A549 (cell line): Measurements from ENCODE around the gene LDHAL6B. TPM values are rescaled to one million over a fixed set of nuclear protein-coding genes. Genes with fewer than 3 reads are reported as not detected.

Experiments used
- ATAC-seq, 2 experiments: fragments of 200-7000 bp in 1 of 2; fragments of >200 bp in 1 of 2; cut with Nextera tagmentation in 1 of 2; cut with Tn5 transposase in 1 of 2; 3 replicates each; pipeline versions ENCODE4 v1.8.0 to v1.9.1; 2018 to 2020; ENCODE audit warnings: mild to moderate bottlenecking in 1 of 2, moderate library complexity in 1 of 2
- CTCF ChIA-PET: fragments of 300-600 bp; sonication (Branson Sonifier 250); formaldehyde crosslinking; extraction: SDS; loops from one replicate; lab custom pipeline; 2021; ENCODE audit warnings: antibody characterized with exemption, inconsistent platforms; lab: Yijun Ruan, JAX
- POLR2A ChIA-PET: fragments of 350-600 bp; formaldehyde crosslinking; extraction: SDS; loops from one replicate; lab custom pipeline; 2021; ENCODE audit warnings: antibody characterized with exemption, inconsistent platforms; lab: Yijun Ruan, JAX
- DNase-seq, 2 experiments: peaks; one replicate each; pipeline versions ENCODE4 v3.0.0 to v3.0.0-alpha.2; 2011 to 2016; ENCODE audit warnings: low read depth in 1 of 2, low spot score in 1 of 2
- FAIRE-seq: peaks from 2 replicates; lab custom pipeline; 2011; peaks lifted over from hg19 to GRCh38; lab: Jason Lieb, UNC
- H3K27ac ChIP-seq, 2 experiments: fragments of >200 bp; sonication (Bioruptor Twin); formaldehyde crosslinking; 3 replicates each; pipeline ENCODE4 v1.5.1; 2016 to 2017
- H3K4me1 ChIP-seq: fragments of >200 bp; sonication (Bioruptor Twin); formaldehyde crosslinking; 3 replicates; pipeline ENCODE4 v1.6.1; 2016
- H3K4me2 ChIP-seq: fragments of >200 bp; sonication (Bioruptor Twin); formaldehyde crosslinking; 3 replicates; pipeline ENCODE4 v1.6.1; 2016
- H3K4me3 ChIP-seq: fragments of >200 bp; sonication (Bioruptor Twin); formaldehyde crosslinking; 3 replicates; pipeline ENCODE4 v1.5.1; 2016
- H3K9me3 ChIP-seq: fragments of >200 bp; sonication (Bioruptor Twin); formaldehyde crosslinking; 3 replicates; pipeline ENCODE4 v1.6.1; 2016
- CBX2 ChIP-seq: fragments of 200-600 bp; sonication (generic); IDR thresholded peaks from 2 replicates; pipeline ENCODE4 v1.6.1; 2016; ENCODE audit warnings: low read depth, mild to moderate bottlenecking, borderline replicate concordance
- FOSL2 ChIP-seq, 2 experiments: fragments of 450-650 bp in 1 of 2; fragments of >200 bp in 1 of 2; sonication (Bioruptor Twin) in 1 of 2; formaldehyde crosslinking; IDR thresholded peaks; 2 replicates each; pipeline versions ENCODE4 v1.5.0 to v1.6.1; 2016 to 2020; ENCODE audit warnings: mild to moderate bottlenecking in 1 of 2, moderate library complexity in 1 of 2
- GATA3 ChIP-seq: IDR thresholded peaks from 2 replicates; pipeline ENCODE4 v1.6.1; 2012; ENCODE audit warnings: borderline replicate concordance
- HEYL ChIP-seq: fragments of 250-450 bp; sonication (Bioruptor Pico); IDR thresholded peaks from 2 replicates; pipeline ENCODE4 v1.8.0; 2021; ENCODE audit warnings: mild to moderate bottlenecking, moderate library complexity
- HOXA7 ChIP-seq: fragments of 250-450 bp; sonication (Bioruptor Pico); IDR thresholded peaks from 2 replicates; pipeline ENCODE4 v1.5.0; 2020; ENCODE audit warnings: mild to moderate bottlenecking, moderate library complexity
- JUNB ChIP-seq: fragments of >200 bp; sonication (Bioruptor Twin); formaldehyde crosslinking; IDR thresholded peaks from 2 replicates; pipeline ENCODE4 v1.6.1; 2016
- NR3C1 ChIP-seq: fragments of >200 bp; sonication (Bioruptor Twin); formaldehyde crosslinking; IDR thresholded peaks from 3 replicates; pipeline ENCODE4 v1.6.1; 2017
- PHF8 ChIP-seq: fragments of 200-600 bp; sonication (generic); IDR thresholded peaks from 2 replicates; pipeline ENCODE4 v1.6.1; 2016; ENCODE audit warnings: low read depth, mild to moderate bottlenecking, antibody characterized with exemption, moderate library complexity, borderline replicate concordance
- WGBS: methylation state at CpG from one replicate; pipeline ENCODE4 v1.1.6; 2017; ENCODE audit errors: missing lambda C conversion rate; 5-methylcytosine and 5-hydroxymethylcytosine counted together
- polyA plus RNA-seq, 4 experiments: library from polyadenylated mRNA; depleted of rRNA in 3 of 4; stranded (reverse); fragments of >200 nt; fragmentation: RNase III in 1 of 4; extraction: RNeasy Plus Mini Kit Qiagen cat#74134 plus additional on column Dnase treatment in 1 of 4; gene quantifications; 2 replicates in 3 of 4; 3 replicates in 1 of 4; pipeline ENCODE4 v1.2.3, GENCODE V29; 2011 to 2017
- TF ChIP-seq, protein P1 (sequence below): IDR thresholded peaks from 2 replicates; pipeline ENCODE4 v1.6.1; 2012; ENCODE audit warnings: low read depth, borderline replicate concordance
- TF ChIP-seq, protein P2 (sequence below): IDR thresholded peaks from 2 replicates; pipeline ENCODE4 v1.6.1; 2012

LDHAL6B gene
- polyA plus RNA-seq, 2 of the 4 experiments (the other 2 are of a cell fraction): not detected

DNA sequence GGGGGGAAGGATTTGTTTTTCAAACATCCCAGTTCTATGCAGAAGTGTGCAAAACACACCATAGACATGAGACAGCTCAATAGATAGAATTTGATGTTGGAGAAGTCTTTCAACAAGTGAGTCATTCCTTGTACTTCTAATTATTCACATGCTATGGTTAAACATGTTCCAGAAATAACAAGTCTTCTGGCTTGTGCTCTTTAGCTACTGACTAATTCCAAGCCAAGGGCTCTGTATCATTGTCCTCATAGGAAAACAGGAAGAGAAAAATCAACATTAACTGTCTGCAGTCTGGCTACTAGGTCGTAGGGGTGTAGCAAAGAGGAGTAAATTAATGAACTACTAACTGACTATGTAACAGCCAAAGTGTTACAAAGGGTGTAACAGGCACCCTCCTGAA, 25.8 kb downstream of the LDHAL6B start:
- no peak for TF ChIP-seq HEYL (CRISPR knock-in tag)
- TF ChIP-seq FOSL2 (IDR thresholded peaks at IDR 0.05): no peak
- 0 out of 2 replicates have a peak, but pooled peaks have one; percentile 33 for TF ChIP-seq FOSL2 (CRISPR knock-in tag; IDR thresholded peaks at IDR 0.05)
- WGBS: 9% methylated on average over 1 of the region's 1 CpG
- no peak overlapping the region for H3K4me3 ChIP-seq
- H3K9me3 ChIP-seq: no peaks in the 10 kb centered on the region
- peak; percentile 48; a peak in 3 of 6 replicates for ATAC-seq
- ChIA-PET CTCF (interaction anchor here (0.7 to 2.3 kb wide), 4 partner anchors 9 to 14 kb away, joined by 3 to 7 read pairs (median 4); no protein-coding TSS in a partner anchor), POLR2A (no interaction called here)
- no peak for DNase-seq
- H3K27ac ChIP-seq: peak overlapping the region; percentile 49 to 72; a peak in 5 of 6 replicates
- H3K4me1 ChIP-seq: peaks cover 52% of the 10 kb centered on the region
- peak overlapping the region; percentile 26; the same call in 2 of the 3 replicates for H3K4me2 ChIP-seq
- FAIRE-seq: no peak

DNA sequence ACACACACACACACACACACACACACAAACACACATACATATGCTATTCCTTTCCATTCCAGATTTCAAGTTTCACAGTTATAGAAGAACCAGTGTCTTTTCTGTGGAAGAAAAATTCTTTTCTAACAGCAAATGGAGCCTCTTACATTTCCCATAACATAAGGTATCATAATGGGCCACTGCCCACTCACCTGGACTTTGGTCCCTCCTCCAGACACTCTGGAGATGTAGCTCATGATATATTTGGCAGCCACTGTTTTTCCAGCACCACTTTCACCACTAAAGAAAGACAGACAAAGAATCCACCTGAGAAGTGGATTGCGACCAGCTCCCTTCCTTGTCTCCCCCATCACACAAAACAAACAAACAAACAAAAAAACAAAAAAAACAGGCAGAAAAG, 29.8 kb downstream of the LDHAL6B start:
- ChIA-PET POLR2A (no interaction called here), CTCF (interaction anchor here (4.1 kb wide), 1 partner anchor 12 kb away, joined by 20 read pairs; no protein-coding TSS in a partner anchor)
- Histone ChIP-seq H3K4me1 (peaks cover 60% of the 10 kb centered on the region), H3K4me2 (no peak overlapping the region), H3K9me3 (no peaks in the 10 kb centered on the region), H3K27ac (peak overlapping the region in 1 of 2 experiments; percentile 54; a peak in 3 of 6 replicates), H3K4me3 (no peak overlapping the region)
- ATAC-seq (no peak), FAIRE-seq (no peak), DNase-seq (no peak)
- TF ChIP-seq PHF8: no peak
- TF ChIP-seq, protein P1, sequence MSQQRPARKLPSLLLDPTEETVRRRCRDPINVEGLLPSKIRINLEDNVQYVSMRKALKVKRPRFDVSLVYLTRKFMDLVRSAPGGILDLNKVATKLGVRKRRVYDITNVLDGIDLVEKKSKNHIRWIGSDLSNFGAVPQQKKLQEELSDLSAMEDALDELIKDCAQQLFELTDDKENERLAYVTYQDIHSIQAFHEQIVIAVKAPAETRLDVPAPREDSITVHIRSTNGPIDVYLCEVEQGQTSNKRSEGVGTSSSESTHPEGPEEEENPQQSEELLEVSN: no peak
- TF ChIP-seq CBX2: no peak
- TF ChIP-seq, protein P2, sequence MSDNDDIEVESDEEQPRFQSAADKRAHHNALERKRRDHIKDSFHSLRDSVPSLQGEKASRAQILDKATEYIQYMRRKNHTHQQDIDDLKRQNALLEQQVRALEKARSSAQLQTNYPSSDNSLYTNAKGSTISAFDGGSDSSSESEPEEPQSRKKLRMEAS: no peak
- TF ChIP-seq HOXA7 (CRISPR knock-in tag): no peak
- TF ChIP-seq NR3C1: no peak
- WGBS: 93% methylated on average over 1 of the region's 1 CpG

DNA sequence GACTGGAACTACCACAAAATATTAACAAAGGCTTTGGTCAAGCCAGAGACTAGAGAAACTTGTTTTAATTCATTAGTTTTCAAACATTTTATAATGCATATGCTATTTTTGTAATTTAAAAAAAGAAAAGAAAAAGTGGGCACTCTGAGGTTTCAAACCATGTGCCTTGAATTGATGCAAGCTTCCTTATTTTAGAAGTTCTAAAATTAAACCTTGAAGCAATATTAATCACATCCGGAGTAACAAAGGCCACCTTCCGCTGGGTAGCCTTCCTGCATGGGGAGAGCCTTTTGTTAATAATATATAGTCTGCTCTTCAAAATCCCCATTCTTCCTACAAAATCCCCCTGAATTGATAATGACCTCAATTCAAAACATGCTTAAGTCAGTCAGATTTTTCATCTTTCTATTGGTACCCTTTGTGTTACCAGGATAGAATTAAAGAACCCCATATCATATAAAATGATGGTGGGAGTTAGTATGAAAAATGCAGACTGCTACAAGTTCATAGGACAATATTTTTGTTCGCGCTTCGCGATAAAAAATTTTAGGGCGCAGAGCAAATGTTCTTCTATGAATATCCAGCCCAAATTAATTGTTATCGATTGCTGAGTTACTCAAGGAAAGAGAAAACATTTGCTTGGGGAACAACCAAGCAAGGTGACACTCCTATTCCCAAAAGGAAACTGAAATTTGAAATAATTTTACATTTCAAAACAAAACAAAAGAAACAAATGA, 30.6 kb downstream of the LDHAL6B start:
- Histone ChIP-seq H3K27ac (peak overlapping the region; percentile 5 to 46; a peak in 3 of 6 replicates), H3K4me1 (peaks cover 55% of the 10 kb centered on the region), H3K4me2 (no peak overlapping the region), H3K4me3 (no peak overlapping the region), H3K9me3 (no peaks in the 10 kb centered on the region)
- ChIA-PET POLR2A (interaction anchor here (0.8 kb wide), 1 partner anchor 9 kb away, joined by 5 read pairs; no protein-coding TSS in a partner anchor), CTCF (interaction anchor here (0.7 to 4.1 kb wide), 2 partner anchors 11 to 62 kb away, joined by 3 to 20 read pairs; no protein-coding TSS in a partner anchor)
- 86% methylated on average over 8 of the region's 8 CpGs for WGBS
- no peak for TF ChIP-seq HOXA7 (CRISPR knock-in tag)
- no peak for TF ChIP-seq HEYL (CRISPR knock-in tag)
- TF ChIP-seq JUNB: 0 out of 2 replicates have a peak, but pooled peaks have one; percentile 16
- ATAC-seq (no peak), DNase-seq (no peak), FAIRE-seq (peak; percentile 91)

DNA sequence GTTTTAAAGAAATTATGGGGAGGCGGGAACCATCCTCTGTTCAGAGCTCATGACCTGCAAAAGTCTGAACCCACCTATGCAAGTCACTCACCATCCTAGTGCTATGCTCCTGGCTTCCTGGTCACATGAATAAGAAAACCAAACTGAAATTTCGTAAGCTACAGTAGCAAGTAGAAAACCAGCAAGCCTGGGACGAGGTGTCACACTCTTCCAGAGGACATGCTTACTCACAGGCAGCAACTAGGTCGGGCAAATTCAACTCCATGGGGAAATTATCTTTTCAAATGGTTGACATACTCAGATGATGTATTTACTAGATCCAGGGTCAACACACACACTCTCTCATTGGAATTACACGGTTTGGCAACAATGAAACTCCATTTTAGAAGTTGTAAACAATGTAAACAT, 31.3 kb downstream of the LDHAL6B start:
- Histone ChIP-seq H3K4me2 (peak overlapping the region; percentile 30; the same call in 2 of the 3 replicates), H3K27ac (peak overlapping the region; percentile 1 to 46; a peak in 4 of 6 replicates), H3K4me3 (no peak overlapping the region), H3K9me3 (no peaks in the 10 kb centered on the region), H3K4me1 (peaks cover 53% of the 10 kb centered on the region)
- POLR2A ChIA-PET: interaction anchor here (0.8 kb wide), 1 partner anchor 9 kb away, joined by 5 read pairs; no protein-coding TSS in a partner anchor
- CTCF ChIA-PET: interaction anchor here (0.7 to 4.1 kb wide), 2 partner anchors 10 to 63 kb away, joined by 3 to 20 read pairs; no protein-coding TSS in a partner anchor
- FAIRE-seq (peak; percentile 78), DNase-seq (peak in 1 of 2 experiments; percentile 58), ATAC-seq (peak; percentile 52 to 57; a peak in 4 of 6 replicates)
- WGBS: 61% methylated on average over 5 of the region's 5 CpGs
- TF ChIP-seq GATA3 (no peak), NR3C1 (no peak)
- TF ChIP-seq, protein P2: no peak

DNA sequence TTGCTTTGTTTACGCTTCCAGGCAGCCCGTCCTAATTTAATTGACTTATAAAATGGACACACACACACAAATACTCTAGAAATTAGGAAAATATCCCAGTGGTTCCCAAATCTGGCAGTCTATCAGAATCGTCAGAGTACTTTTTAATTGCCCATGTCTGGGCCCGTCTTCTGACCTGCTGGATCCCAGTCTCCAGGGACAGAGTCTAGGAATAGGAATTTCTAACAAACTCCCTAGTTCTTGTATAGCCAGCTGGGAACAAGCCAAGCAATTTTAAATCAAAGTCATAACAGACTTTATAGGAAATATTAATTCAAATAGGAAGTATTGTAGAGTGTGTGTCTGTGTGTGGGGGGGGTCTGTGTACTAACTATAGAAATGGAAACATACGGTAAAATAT, 33.4 kb downstream of the LDHAL6B start:
- CTCF ChIA-PET: interaction anchor here (1.1 to 4.1 kb wide), 3 partner anchors 8 to 16 kb away, joined by 3 to 20 read pairs (median 5); no protein-coding TSS in a partner anchor
- H3K9me3 ChIP-seq: no peaks in the 10 kb centered on the region
- H3K4me1 ChIP-seq: peaks cover 71% of the 10 kb centered on the region
- TF ChIP-seq JUNB (no peak), GATA3 (no peak)
- peak overlapping the region in 1 of 2 experiments; percentile 28; a peak in 1 of 6 replicates for H3K27ac ChIP-seq
- DNase-seq (no peak), FAIRE-seq (no peak), ATAC-seq (no peak)
- POLR2A ChIA-PET: no interaction called here
- WGBS: 95% methylated on average over 5 of the region's 5 CpGs
- no peak overlapping the region for H3K4me3 ChIP-seq
- no peak overlapping the region for H3K4me2 ChIP-seq
